NCI-H1417 treated with DMSO at 0.1 percent for 48 hours (cell line): ENCODE measurements around the gene SLCO2A1.

Experiments
- DNase-seq: peaks from one replicate; lab custom pipeline; 2025; lab: John Stamatoyannopoulos, UW

SLCO2A1 gene

GRCh38 chr3:134060561-134061385, 31.0 kb upstream of the SLCO2A1 start:
- DNase-seq: no peak

- no peak for DNase-seq
These were observed 30.2 kb upstream of the SLCO2A1 start for GRCh38 chr3:134059671-134060560.

GRCh38 chr3:134059035-134059601, 29.4 kb upstream of the SLCO2A1 start:
- no peak for DNase-seq

GRCh38 chr3:134057654-134058110, 28.0 kb upstream of the SLCO2A1 start:
- no peak for DNase-seq

- DNase-seq: no peak
These were observed 27.4 kb upstream of the SLCO2A1 start for GRCh38 chr3:134057006-134057653.

GRCh38 chr3:134056464-134056891, 26.8 kb upstream of the SLCO2A1 start:
- DNase-seq: no peak

- no peak for DNase-seq
These were observed 25.9 kb upstream of the SLCO2A1 start for GRCh38 chr3:134055661-134056060.

GRCh38 chr3:134054881-134055280, 25.2 kb upstream of the SLCO2A1 start:
- DNase-seq: no peak

- no peak for DNase-seq
These were observed 24.5 kb upstream of the SLCO2A1 start for GRCh38 chr3:134054231-134054630.

GRCh38 chr3:134052370-134052769, 22.6 kb upstream of the SLCO2A1 start:
- DNase-seq: no peak

- DNase-seq: no peak
These were observed 20.0 kb upstream of the SLCO2A1 start for GRCh38 chr3:134049676-134050075.

- DNase-seq: no peak
These were observed 18.7 kb upstream of the SLCO2A1 start for GRCh38 chr3:134048278-134048996.

GRCh38 chr3:134044459-134044858, 14.7 kb upstream of the SLCO2A1 start:
- DNase-seq: no peak

- DNase-seq: no peak
These were observed 10.3 kb upstream of the SLCO2A1 start for GRCh38 chr3:134040066-134040465.

GRCh38 chr3:134039161-134039862, 9.6 kb upstream of the SLCO2A1 start:
- DNase-seq: no peak

GRCh38 chr3:134038716-134039115, 9.0 kb upstream of the SLCO2A1 start:
- DNase-seq: no peak

GRCh38 chr3:134038071-134038491, 8.4 kb upstream of the SLCO2A1 start:
- DNase-seq: no peak

- DNase-seq: no peak
These were observed 7.4 kb upstream of the SLCO2A1 start for GRCh38 chr3:134037168-134037567.

- no peak for DNase-seq
These were observed 6.6 kb upstream of the SLCO2A1 start for GRCh38 chr3:134036291-134036690.

GRCh38 chr3:134035836-134036235, 6.1 kb upstream of the SLCO2A1 start:
- DNase-seq: no peak
